Spleen (tissue), 7 donors: ENCODE results near the gene DSCAML1.

Experiments used
- CTCF ChIP-seq, 11 experiments: fragments of 200-600 bp in 7 of 11; fragments of 450-650 bp in 4 of 11; sonication (generic) in 4 of 11; IDR thresholded peaks in 8 of 11; conservative IDR thresholded peaks in 3 of 11; 1 replicate in 7 of 11; 2 replicates in 4 of 11; pipeline versions ENCODE4 v1.4.0 to v1.8.0; 2016 to 2021; ENCODE audit warnings: antibody characterized with exemption in 11 of 11, inconsistent platforms in 4 of 11, mild to moderate bottlenecking in 1 of 11
- POLR2A ChIP-seq, 3 donors: fragments of 450-650 bp; IDR thresholded peaks; one replicate each; pipeline ENCODE4 v1.5.1; 2017; ENCODE audit warnings: antibody characterized with exemption in 3 of 3, mild to moderate bottlenecking in 1 of 3
- donor health status: DM: no; HTN: no; CAD: no; lungs with moderate emphysema.
- donor health status: DM: no; HTN: no; CAD: no.
- donor health status: DM: no; HTN: no; CAD: no.

GRCh38 chr11:117626576-117626975, 170.4 kb downstream of the DSCAML1 start:
- TF ChIP-seq CTCF (IDR thresholded peaks at IDR 0.05 in 8 of 11, conservative IDR thresholded peaks at IDR 0.05 in 3 of 11) = no peak
- no peak for TF ChIP-seq POLR2A (IDR thresholded peaks at IDR 0.05)
